Esophagus muscularis mucosa (tissue), 4 donors: ENCODE results near the gene ARID1B. TPM values are rescaled to one million over a fixed set of nuclear protein-coding genes. Genes with fewer than 3 reads are reported as not detected.
A peak's percentile ranks its signal among the peaks of the same experiment; 100 is the strongest.

Source experiments
- DNase-seq: peaks from one replicate; pipeline ENCODE4 v3.0.0-alpha.2; 2017; ENCODE audit errors: extremely low spot score
- H3K27ac ChIP-seq, 4 donors: fragments of 200-600 bp; sonication (generic); replicated peaks in 1 of 4; 1 replicate in 3 of 4; 2 replicates in 1 of 4; pipeline ENCODE4 v1.5.1; 2016 to 2019; ENCODE audit warnings: mild to moderate bottlenecking in 1 of 4
- H3K27me3 ChIP-seq, 4 donors: fragments of 200-600 bp; sonication (generic); one replicate each; pipeline versions ENCODE4 v1.5.1 to v1.6.0; 2016 to 2019
- H3K36me3 ChIP-seq, 4 donors: fragments of 200-600 bp; sonication (generic); one replicate each; pipeline ENCODE4 v1.5.1; 2016 to 2019
- H3K4me1 ChIP-seq, 4 donors: fragments of 200-600 bp; sonication (generic); one replicate each; pipeline ENCODE4 v1.5.1; 2016 to 2019
- H3K4me3 ChIP-seq, 4 donors: fragments of 200-600 bp; sonication (generic); 1 replicate in 2 of 4; 2 replicates in 2 of 4; pipeline ENCODE4 v1.5.1; 2016 to 2019; ENCODE audit warnings: mild to moderate bottlenecking in 4 of 4, moderate library complexity in 1 of 4
- H3K9me3 ChIP-seq, 4 donors: fragments of 200-600 bp; sonication (generic); 1 replicate in 3 of 4; 2 replicates in 1 of 4; pipeline ENCODE4 v1.5.1; 2016 to 2019
- CTCF ChIP-seq, 3 experiments: fragments of 200-600 bp in 2 of 3; fragments of 450-650 bp in 1 of 3; sonication (generic) in 2 of 3; IDR thresholded peaks; one replicate each; pipeline ENCODE4 v1.5.1; 2017 to 2019; ENCODE audit warnings: antibody characterized with exemption in 3 of 3, mild to moderate bottlenecking in 2 of 3, moderate library complexity in 1 of 3
- EP300 ChIP-seq: sonication (generic); formaldehyde crosslinking; IDR thresholded peaks from one replicate; pipeline ENCODE4 v1.6.1; 2017; ENCODE audit warnings: antibody characterized with exemption
- POLR2A ChIP-seq: fragments of 450-650 bp; IDR thresholded peaks from one replicate; pipeline ENCODE4 v1.6.1; 2017; ENCODE audit warnings: antibody characterized with exemption, moderate library complexity, mild to moderate bottlenecking, low read depth
- POLR2AphosphoS5 ChIP-seq, 2 donors: sonication (generic); formaldehyde crosslinking; IDR thresholded peaks; one replicate each; pipeline ENCODE4 v1.6.1; 2017; ENCODE audit warnings: antibody characterized with exemption in 2 of 2
- WGBS: methylation state at CpG from one replicate; pipeline ENCODE4 v1.1.5; 2018; 5-methylcytosine and 5-hydroxymethylcytosine counted together
- intact Hi-C: fragments of 100-400 bp; cut with DNase I; formaldehyde crosslinking; loops from one replicate; pipeline ENCODE4 v1.15.1; 2023
- total RNA-seq, 4 donors: library from RNA; depleted of rRNA; stranded (reverse); fragments of >200 nt; gene quantifications; one replicate each; pipeline versions ENCODE4 v1.1.0 to v1.2.1, GENCODE V29; 2016

ARID1B gene
- total RNA-seq, 4 donors from 2014 or later: 55.0 to 87.2 (median 72.7) TPM

- H3K27me3 ChIP-seq: no peaks in the 10 kb centered on the region
Observed at GRCh38 chr6:157218371-157219198, 441.4 kb downstream of the ARID1B start.

DNA sequence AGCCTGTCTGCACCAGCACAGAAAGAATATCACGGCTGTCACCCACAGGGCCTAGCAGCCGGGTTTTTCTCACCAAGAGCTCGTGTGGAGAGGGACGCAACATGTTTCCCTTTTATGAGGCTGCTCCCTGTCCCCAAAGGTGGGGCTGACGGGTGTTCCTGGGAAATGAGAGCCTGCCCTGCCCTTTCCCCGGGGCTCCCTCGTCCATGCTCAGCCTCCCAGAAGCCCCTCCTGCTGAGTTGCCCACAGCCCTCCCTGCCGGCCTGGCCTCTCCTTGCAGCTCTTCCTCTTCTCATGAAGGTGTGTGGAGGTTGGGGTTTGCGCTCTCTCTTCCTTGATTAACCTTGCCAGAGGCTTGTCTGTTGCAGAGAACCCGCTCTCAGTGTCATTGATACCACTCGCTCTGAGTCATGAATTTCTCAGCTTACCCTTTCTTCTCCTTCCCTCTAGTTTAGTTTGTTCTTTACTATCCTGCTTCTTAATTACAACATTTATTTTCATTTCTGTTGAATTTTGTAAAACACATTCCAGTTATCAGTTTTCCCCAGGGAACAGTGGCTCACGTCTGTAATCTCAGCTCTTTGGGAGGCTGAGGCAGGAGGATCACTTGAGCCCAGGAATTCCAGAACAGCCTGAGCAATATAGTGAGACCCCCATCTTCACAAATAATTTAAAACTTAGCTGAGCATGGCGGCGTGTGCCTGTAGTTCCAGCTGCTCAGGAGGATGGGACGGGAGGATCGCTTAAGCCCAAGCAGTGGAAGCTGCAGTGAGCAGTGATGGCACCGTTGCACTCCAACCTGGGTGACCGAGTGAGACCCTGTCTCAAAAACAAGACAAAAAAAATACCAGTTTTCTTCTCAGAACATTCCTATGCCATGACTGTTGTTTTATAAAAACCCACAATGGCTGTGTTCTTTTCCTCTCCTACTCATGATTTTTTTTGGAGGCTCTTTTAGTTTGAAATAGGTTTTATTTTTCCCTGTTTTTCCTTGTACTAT, 442.3 kb downstream of the ARID1B start:
- Histone ChIP-seq H3K4me1 (peaks cover 7 to 27% (median 11%) of the 10 kb centered on the region in 4 donors), H3K27me3 (no peaks in the 10 kb centered on the region), H3K27ac (no peak overlapping the region), H3K9me3 (no peaks in the 10 kb centered on the region), H3K36me3 (no peaks in the 10 kb centered on the region), H3K4me3 (no peak overlapping the region)
- DNase-seq: no peak
- TF ChIP-seq EP300 (no peak), CTCF (IDR thresholded peaks at IDR 0.05) (no peak), POLR2AphosphoS5 (IDR thresholded peaks at IDR 0.05) (no peak), POLR2A (no peak)
- 85% methylated on average over 13 of the region's 18 CpGs for WGBS
- intact Hi-C loops: no loop called here

More at GRCh38 chr6:157218371-157219198, 441.4 kb downstream of the ARID1B start:
- Histone ChIP-seq H3K36me3 (no peaks in the 10 kb centered on the region), H3K4me3 (no peak overlapping the region), H3K27ac (no peak overlapping the region), H3K4me1 (peaks cover 4 to 23% (median 9%) of the 10 kb centered on the region in 4 donors), H3K9me3 (no peaks in the 10 kb centered on the region)
- 92% methylated on average over 21 of the region's 23 CpGs for WGBS
- DNase-seq: no peak
- intact Hi-C loops: no loop called here
- TF ChIP-seq POLR2AphosphoS5 (IDR thresholded peaks at IDR 0.05): no peak
- TF ChIP-seq EP300: no peak
- no peak for TF ChIP-seq POLR2A
- TF ChIP-seq CTCF (IDR thresholded peaks at IDR 0.05): no peak

DNA sequence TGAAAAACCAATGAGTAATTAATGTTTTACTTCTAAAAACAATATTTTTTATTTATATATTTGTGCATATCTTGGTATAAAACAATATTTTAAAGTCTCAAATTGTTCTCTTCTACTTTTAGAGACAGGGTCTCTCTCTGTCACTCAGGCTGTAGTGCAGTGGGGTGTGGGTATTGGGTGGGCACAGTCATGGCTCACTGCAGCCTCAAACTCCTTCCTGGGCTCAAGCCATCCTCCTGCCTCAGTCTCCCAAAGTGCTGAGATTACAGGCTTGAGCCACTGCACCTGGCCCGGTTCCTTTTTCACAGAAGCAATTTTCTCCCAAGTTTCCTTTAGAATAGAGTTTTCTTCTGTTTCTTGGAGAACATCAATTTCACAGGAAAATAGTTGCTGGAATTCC, 443.3 kb downstream of the ARID1B start:
- 70% methylated on average over 1 of the region's 1 CpG for WGBS
- peak overlapping the region; percentile 43 to 59 (median 54) for H3K4me3 ChIP-seq
- H3K27ac ChIP-seq: no peak overlapping the region
- DNase-seq: no peak
- peaks cover 13 to 37% (median 20%) of the 10 kb centered on the region in 4 donors for H3K4me1 ChIP-seq
- no peaks in the 10 kb centered on the region for H3K27me3 ChIP-seq
- TF ChIP-seq POLR2AphosphoS5 (IDR thresholded peaks at IDR 0.05): no peak
- no peak for TF ChIP-seq CTCF (IDR thresholded peaks at IDR 0.05)
- TF ChIP-seq POLR2A: no peak
- no peak for TF ChIP-seq EP300
- no peaks in the 10 kb centered on the region for H3K9me3 ChIP-seq
- intact Hi-C loops: no loop called here
- H3K36me3 ChIP-seq: no peaks in the 10 kb centered on the region

GRCh38 chr6:157221049-157221816, 444.1 kb downstream of the ARID1B start:
- 28% methylated on average over 39 of the region's 41 CpGs for WGBS
- no peak for DNase-seq
- no peaks in the 10 kb centered on the region for H3K9me3 ChIP-seq
- TF ChIP-seq EP300 (no peak), CTCF (IDR thresholded peaks at IDR 0.05) (peak; percentile 26 to 48 (median 42)), POLR2A (no peak), POLR2AphosphoS5 (IDR thresholded peaks at IDR 0.05) (peak in 1 of 2 donors; percentile 69)
- no peaks in the 10 kb centered on the region for H3K27me3 ChIP-seq
- H3K27ac ChIP-seq: peak overlapping the region in 1 of 4 donors; percentile 27
- no peaks in the 10 kb centered on the region for H3K36me3 ChIP-seq
- intact Hi-C loops: no loop called here
- peaks cover 21 to 44% (median 27%) of the 10 kb centered on the region in 4 donors for H3K4me1 ChIP-seq
- peak overlapping the region; percentile 43 to 59 (median 54) for H3K4me3 ChIP-seq
